Esophagus muscularis mucosa (tissue), 3 donors: ENCODE data around the gene ACTN3.

Experiments
- CTCF ChIP-seq, 3 experiments: fragments of 200-600 bp in 2 of 3; fragments of 450-650 bp in 1 of 3; sonication (generic) in 2 of 3; IDR thresholded peaks; one replicate each; pipeline ENCODE4 v1.5.1; 2017 to 2019; ENCODE audit warnings: antibody characterized with exemption in 3 of 3, mild to moderate bottlenecking in 2 of 3, moderate library complexity in 1 of 3
- POLR2A ChIP-seq: fragments of 450-650 bp; IDR thresholded peaks from one replicate; pipeline ENCODE4 v1.6.1; 2017; ENCODE audit warnings: antibody characterized with exemption, moderate library complexity, mild to moderate bottlenecking, low read depth
- POLR2AphosphoS5 ChIP-seq, 2 donors: sonication (generic); formaldehyde crosslinking; IDR thresholded peaks; one replicate each; pipeline ENCODE4 v1.6.1; 2017; ENCODE audit warnings: antibody characterized with exemption in 2 of 2

GRCh38 chr11:66561178-66561974 is 14.7 kb downstream of the ACTN3 start:
- TF ChIP-seq POLR2AphosphoS5 (IDR thresholded peaks at IDR 0.05) (no peak), CTCF (IDR thresholded peaks at IDR 0.05) (no peak), POLR2A (no peak)
